Endodermal cell (in vitro differentiated cells): ENCODE data around the gene C10orf62. TPM values are rescaled to one million over a fixed set of nuclear protein-coding genes. Genes with fewer than 3 reads are reported as not detected.

Experiments
- DNase-seq: peaks from one replicate; pipeline ENCODE4 v3.0.0-alpha.2; 2017
- H3K27ac ChIP-seq: 2 replicates; pipeline ENCODE4 v1.5.1; 2013; ENCODE audit warnings: mild to moderate bottlenecking, low read depth, low read length, moderate library complexity
- H3K27me3 ChIP-seq: 2 replicates; pipeline ENCODE4 v1.6.1; 2013; ENCODE audit warnings: mild to moderate bottlenecking, low read length, moderate library complexity; ENCODE audit not compliant: insufficient read depth, control insufficient read depth, poor library complexity, severe bottlenecking
- H3K36me3 ChIP-seq: 2 replicates; pipeline ENCODE4 v1.7.0; 2013; ENCODE audit warnings: mild to moderate bottlenecking, low read length, moderate library complexity; ENCODE audit not compliant: control insufficient read depth, insufficient read depth
- H3K4me1 ChIP-seq: one replicate; pipeline ENCODE4 v1.7.0; 2013; ENCODE audit warnings: low read length; ENCODE audit not compliant: control insufficient read depth, insufficient read depth
- H3K4me3 ChIP-seq: 2 replicates; pipeline ENCODE4 v1.5.1; 2013; ENCODE audit warnings: mild to moderate bottlenecking, low read length, moderate library complexity
- H3K9ac ChIP-seq: 2 replicates; pipeline ENCODE4 v1.6.1; 2013; ENCODE audit warnings: mild to moderate bottlenecking, low read length, moderate library complexity; ENCODE audit not compliant: poor library complexity, severe bottlenecking; ENCODE audit errors: extremely low read depth
- H3K9me3 ChIP-seq: 2 replicates; pipeline ENCODE4 v1.6.1; 2013; ENCODE audit warnings: mild to moderate bottlenecking, low read length, moderate library complexity; ENCODE audit not compliant: control insufficient read depth
- H3K27ac Mint-ChIP-seq: 2 replicates; pipeline ENCODE4 v1.8.0; 2020; ENCODE audit warnings: mixed read lengths
- H3K27me3 Mint-ChIP-seq: 2 replicates; pipeline ENCODE4 v1.8.0; 2021; ENCODE audit warnings: mild to moderate bottlenecking, mixed read lengths; ENCODE audit not compliant: insufficient read depth
- H3K36me3 Mint-ChIP-seq: 2 replicates; pipeline ENCODE4 v1.8.0; 2020; ENCODE audit warnings: low read depth, mixed read lengths
- H3K4me1 Mint-ChIP-seq: 2 replicates; pipeline ENCODE4 v1.8.0; 2020; ENCODE audit warnings: mixed read lengths
- H3K4me3 Mint-ChIP-seq: 2 replicates; pipeline ENCODE4 v1.8.0; 2020; ENCODE audit warnings: mild to moderate bottlenecking, moderate library complexity, mixed read lengths
- H3K9me3 Mint-ChIP-seq: 2 replicates; pipeline ENCODE4 v1.8.0; 2020; ENCODE audit warnings: mild to moderate bottlenecking, mixed read lengths
- WGBS, 2 experiments: methylation state at CpG; one replicate each; pipeline versions ENCODE4 v1.1.5 to v1.1.7; 2013; ENCODE audit warnings: missing lambda C conversion rate in 2 of 2, mixed read lengths in 1 of 2; ENCODE audit not compliant: insufficient coverage in 1 of 2, insufficient read length in 1 of 2; 5-methylcytosine and 5-hydroxymethylcytosine counted together
- total RNA-seq, 2 donors: library from RNA; stranded (reverse); fragmentation: NEBNext Ultra II Directional in 1 of 2; extraction: Animal tissue kit (Norgen Biotek cat#: 25700) in 1 of 2; gene quantifications; 2 replicates in 1 of 2; 3 replicates in 1 of 2; pipeline ENCODE4 v1.2.1, GENCODE V29; 2021
- TF ChIP-seq, protein P1 (sequence below): fragments of 200-600 bp; sonication (generic); conservative IDR thresholded peaks from 2 replicates; pipeline ENCODE4 v1.5.0; 2021; ENCODE audit warnings: antibody characterized with exemption, mild to moderate bottlenecking

The C10orf62 gene
- total RNA-seq, 2 donors from 2014 or later: not detected

DNA sequence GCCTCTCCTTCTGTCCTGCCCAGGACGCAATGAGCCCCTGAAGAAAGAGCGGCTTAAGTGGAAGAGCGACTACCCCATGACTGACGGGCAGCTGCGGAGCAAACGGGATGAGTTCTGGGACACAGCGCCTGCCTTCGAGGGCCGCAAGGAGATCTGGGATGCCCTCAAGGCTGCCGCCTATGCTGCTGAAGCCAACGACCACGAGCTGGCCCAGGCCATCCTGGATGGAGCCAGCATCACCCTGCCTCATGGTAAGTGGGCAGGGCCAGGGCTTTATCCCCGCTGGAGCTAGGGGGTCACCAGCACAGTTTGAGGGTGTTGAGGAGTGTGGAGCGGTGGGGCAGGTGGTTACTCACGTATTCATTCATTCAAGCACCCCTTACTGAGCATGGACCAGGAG lies 21.6 kb upstream of the C10orf62 start:
- Histone ChIP-seq H3K4me3 (no peak overlapping the region), H3K4me1 (peaks cover 5% of the 10 kb centered on the region), H3K9me3 (no peaks in the 10 kb centered on the region), H3K27ac (no peak overlapping the region), H3K27me3 (no peaks in the 10 kb centered on the region), H3K36me3 (peaks cover 8% of the 10 kb centered on the region), H3K9ac (no peak overlapping the region)
- WGBS, 2 experiments: 91 to 92% methylated on average over 11 to 15 of the region's 15 CpGs
- Mint-ChIP-seq H3K9me3 (peaks cover 9% of the 10 kb centered on the region), H3K27me3 (no peaks in the 10 kb centered on the region), H3K4me1 (peaks cover 22% of the 10 kb centered on the region), H3K36me3 (peaks cover 11% of the 10 kb centered on the region), H3K27ac (no peak overlapping the region), H3K4me3 (no peak overlapping the region)
- TF ChIP-seq, protein P1, sequence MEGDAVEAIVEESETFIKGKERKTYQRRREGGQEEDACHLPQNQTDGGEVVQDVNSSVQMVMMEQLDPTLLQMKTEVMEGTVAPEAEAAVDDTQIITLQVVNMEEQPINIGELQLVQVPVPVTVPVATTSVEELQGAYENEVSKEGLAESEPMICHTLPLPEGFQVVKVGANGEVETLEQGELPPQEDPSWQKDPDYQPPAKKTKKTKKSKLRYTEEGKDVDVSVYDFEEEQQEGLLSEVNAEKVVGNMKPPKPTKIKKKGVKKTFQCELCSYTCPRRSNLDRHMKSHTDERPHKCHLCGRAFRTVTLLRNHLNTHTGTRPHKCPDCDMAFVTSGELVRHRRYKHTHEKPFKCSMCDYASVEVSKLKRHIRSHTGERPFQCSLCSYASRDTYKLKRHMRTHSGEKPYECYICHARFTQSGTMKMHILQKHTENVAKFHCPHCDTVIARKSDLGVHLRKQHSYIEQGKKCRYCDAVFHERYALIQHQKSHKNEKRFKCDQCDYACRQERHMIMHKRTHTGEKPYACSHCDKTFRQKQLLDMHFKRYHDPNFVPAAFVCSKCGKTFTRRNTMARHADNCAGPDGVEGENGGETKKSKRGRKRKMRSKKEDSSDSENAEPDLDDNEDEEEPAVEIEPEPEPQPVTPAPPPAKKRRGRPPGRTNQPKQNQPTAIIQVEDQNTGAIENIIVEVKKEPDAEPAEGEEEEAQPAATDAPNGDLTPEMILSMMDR: no peak
- DNase-seq: no peak

DNA sequence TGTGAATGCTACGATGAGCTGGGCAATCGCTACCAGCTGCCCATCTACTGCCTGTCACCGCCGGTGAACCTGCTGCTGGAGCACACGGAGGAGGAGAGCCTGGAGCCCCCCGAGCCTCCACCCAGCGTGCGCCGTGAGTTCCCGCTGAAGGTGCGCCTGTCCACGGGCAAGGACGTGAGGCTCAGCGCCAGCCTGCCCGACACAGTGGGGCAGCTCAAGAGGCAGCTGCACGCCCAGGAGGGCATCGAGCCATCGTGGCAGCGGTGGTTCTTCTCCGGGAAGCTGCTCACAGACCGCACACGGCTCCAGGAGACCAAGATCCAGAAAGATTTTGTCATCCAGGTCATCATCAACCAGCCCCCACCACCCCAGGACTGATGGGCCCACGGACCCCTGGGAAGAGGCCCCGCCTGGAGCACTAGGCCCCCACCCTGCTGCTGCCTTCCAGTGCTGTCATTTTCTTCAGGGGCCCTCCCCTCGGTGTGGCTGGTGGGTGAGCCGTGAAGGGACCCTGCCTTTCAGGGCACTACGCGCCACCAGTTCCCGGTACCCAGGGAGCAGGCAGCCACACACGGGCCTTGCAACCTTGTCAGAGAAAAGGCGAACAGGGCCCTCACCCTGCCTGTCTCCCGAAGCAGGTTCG lies 19.3 kb upstream of the C10orf62 start:
- peaks cover 5% of the 10 kb centered on the region for H3K4me1 ChIP-seq
- H3K27ac ChIP-seq: no peak overlapping the region
- H3K9ac ChIP-seq: no peak overlapping the region
- Mint-ChIP-seq H3K27ac (no peak overlapping the region), H3K9me3 (no peaks in the 10 kb centered on the region), H3K4me1 (peaks cover 9% of the 10 kb centered on the region), H3K27me3 (no peaks in the 10 kb centered on the region), H3K4me3 (no peak overlapping the region), H3K36me3 (peaks cover 6% of the 10 kb centered on the region)
- no peaks in the 10 kb centered on the region for H3K27me3 ChIP-seq
- no peak for DNase-seq
- H3K9me3 ChIP-seq: no peaks in the 10 kb centered on the region
- H3K36me3 ChIP-seq: peaks cover 8% of the 10 kb centered on the region
- whole genome bisulfite sequencing, 2 experiments: 92 to 96% methylated on average over 20 to 33 of the region's 33 CpGs
- H3K4me3 ChIP-seq: no peak overlapping the region
- TF ChIP-seq, protein P1: no peak

DNA sequence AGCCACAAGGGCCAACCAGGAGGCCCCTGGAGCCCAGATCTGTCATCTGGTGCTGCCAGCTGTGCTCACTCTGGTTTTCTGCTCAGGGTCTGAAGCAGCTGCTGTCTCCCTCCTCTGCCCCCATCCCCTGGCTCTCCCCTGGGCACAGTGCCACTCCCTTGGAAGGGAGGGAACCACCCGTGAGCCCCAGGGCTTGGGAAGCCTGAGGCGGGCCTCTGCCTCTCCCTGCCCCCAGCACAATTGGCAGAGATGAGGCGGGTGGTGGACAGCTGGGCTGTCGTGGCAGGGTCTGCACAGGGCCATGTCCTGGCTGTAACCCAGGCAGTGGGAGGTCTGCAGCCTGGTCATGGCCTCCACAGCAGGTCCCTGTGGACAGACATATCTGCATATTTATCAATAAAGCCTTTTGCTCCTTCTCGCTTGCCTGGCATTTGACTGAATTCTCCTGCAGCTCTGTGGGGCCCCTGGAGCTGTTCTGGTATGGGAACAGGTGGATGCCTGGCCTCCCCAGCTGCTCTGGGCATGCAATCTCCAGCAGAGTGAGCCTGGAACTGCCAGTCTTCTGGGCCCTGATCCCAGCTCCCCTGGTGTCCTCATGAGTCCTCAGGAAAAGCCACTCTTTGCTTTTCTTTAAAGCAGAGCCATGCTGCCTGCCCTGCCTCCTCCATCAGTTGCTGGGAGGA lies 18.6 kb upstream of the C10orf62 start:
- no peak overlapping the region for H3K4me3 ChIP-seq
- H3K4me1 Mint-ChIP-seq: peaks cover 8% of the 10 kb centered on the region
- no peaks in the 10 kb centered on the region for H3K9me3 Mint-ChIP-seq
- 86 to 100% methylated on average over 1 to 5 of the region's 5 CpGs for WGBS, 2 experiments
- DNase-seq: no peak
- H3K27me3 Mint-ChIP-seq: no peaks in the 10 kb centered on the region
- no peak overlapping the region for H3K4me3 Mint-ChIP-seq
- no peak overlapping the region for H3K27ac Mint-ChIP-seq
- H3K36me3 ChIP-seq: peaks cover 8% of the 10 kb centered on the region
- peaks cover 5% of the 10 kb centered on the region for H3K4me1 ChIP-seq
- TF ChIP-seq, protein P1: no peak
- H3K27me3 ChIP-seq: no peaks in the 10 kb centered on the region
- H3K27ac ChIP-seq: no peak overlapping the region
- H3K36me3 Mint-ChIP-seq: peaks cover 6% of the 10 kb centered on the region
- H3K9me3 ChIP-seq: no peaks in the 10 kb centered on the region
- no peak overlapping the region for H3K9ac ChIP-seq
